Tibial artery (tissue), 4 donors: ENCODE data around the gene UPB1.

ENCODE experiments used
- DNase-seq, 2 donors: peaks; one replicate each; pipeline ENCODE4 v3.0.0-alpha.2; 2019
- H3K27ac ChIP-seq, 2 donors: fragments of 200-600 bp; sonication (generic) in 1 of 2; 1 replicate in 1 of 2; 2 replicates in 1 of 2; pipeline ENCODE4 v1.5.1; 2018 to 2019; ENCODE audit warnings: mild to moderate bottlenecking in 1 of 2
- H3K27me3 ChIP-seq, 2 donors: fragments of 200-600 bp; sonication (generic) in 1 of 2; one replicate each; pipeline versions ENCODE4 v1.5.1 to v1.6.0; 2016 to 2019
- H3K36me3 ChIP-seq, 3 donors: fragments of 200-600 bp; sonication (generic) in 2 of 3; one replicate each; pipeline ENCODE4 v1.5.1; 2016 to 2019; ENCODE audit warnings: mild to moderate bottlenecking in 2 of 3
- H3K4me1 ChIP-seq, 4 donors: fragments of 200-600 bp; sonication (generic) in 2 of 4; 1 replicate in 3 of 4; 2 replicates in 1 of 4; pipeline ENCODE4 v1.5.1; 2016 to 2019
- H3K4me3 ChIP-seq, 2 donors: fragments of 200-600 bp; sonication (generic) in 1 of 2; 1 replicate in 1 of 2; 2 replicates in 1 of 2; pipeline ENCODE4 v1.5.1; 2018 to 2019; ENCODE audit warnings: mild to moderate bottlenecking in 2 of 2
- H3K9me3 ChIP-seq, 3 donors: fragments of 200-600 bp; sonication (generic) in 1 of 3; one replicate each; pipeline ENCODE4 v1.5.1; 2016 to 2019
- intact Hi-C: fragments of 100-400 bp; cut with DNase I; formaldehyde crosslinking; loops from one replicate; pipeline ENCODE4 v1.15.0; 2023; ENCODE audit warnings: low total_unique reads
- TF ChIP-seq, protein P1 (sequence below), 2 experiments: fragments of 200-600 bp in 1 of 2; fragments of 450-650 bp in 1 of 2; IDR thresholded peaks; one replicate each; pipeline ENCODE4 v1.5.1; 2017 to 2019; ENCODE audit warnings: antibody characterized with exemption in 2 of 2, mild to moderate bottlenecking in 1 of 2, moderate library complexity in 1 of 2

The UPB1 gene

DNA sequence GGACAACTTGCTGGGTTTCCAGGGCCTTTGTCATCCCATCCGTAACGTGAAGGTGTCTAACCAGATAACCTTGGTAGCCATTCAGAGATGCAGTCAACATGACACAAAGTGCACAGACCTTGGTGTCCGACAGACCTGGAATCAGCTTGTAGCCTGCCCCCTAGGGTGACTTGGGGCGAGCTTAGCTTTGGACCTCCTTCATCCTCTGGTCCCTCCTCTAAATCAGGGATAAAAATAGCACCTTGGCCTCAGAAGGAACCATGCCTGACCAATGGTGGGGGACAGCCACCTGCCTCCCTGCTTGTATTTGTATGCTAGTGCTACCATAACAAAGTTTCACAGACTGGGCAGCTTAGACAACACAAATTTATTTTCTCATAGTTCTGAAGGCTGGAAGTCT lies 64.3 kb downstream of the UPB1 start:
- Histone ChIP-seq H3K27me3 (no peaks in the 10 kb centered on the region), H3K4me3 (no peak overlapping the region), H3K36me3 (peaks cover 15 to 46% (median 34%) of the 10 kb centered on the region in 3 donors), H3K4me1 (peaks cover 0 to 64% (median 45%) of the 10 kb centered on the region in 4 donors), H3K27ac (no peak overlapping the region), H3K9me3 (no peaks in the 10 kb centered on the region)
- TF ChIP-seq, protein P1, sequence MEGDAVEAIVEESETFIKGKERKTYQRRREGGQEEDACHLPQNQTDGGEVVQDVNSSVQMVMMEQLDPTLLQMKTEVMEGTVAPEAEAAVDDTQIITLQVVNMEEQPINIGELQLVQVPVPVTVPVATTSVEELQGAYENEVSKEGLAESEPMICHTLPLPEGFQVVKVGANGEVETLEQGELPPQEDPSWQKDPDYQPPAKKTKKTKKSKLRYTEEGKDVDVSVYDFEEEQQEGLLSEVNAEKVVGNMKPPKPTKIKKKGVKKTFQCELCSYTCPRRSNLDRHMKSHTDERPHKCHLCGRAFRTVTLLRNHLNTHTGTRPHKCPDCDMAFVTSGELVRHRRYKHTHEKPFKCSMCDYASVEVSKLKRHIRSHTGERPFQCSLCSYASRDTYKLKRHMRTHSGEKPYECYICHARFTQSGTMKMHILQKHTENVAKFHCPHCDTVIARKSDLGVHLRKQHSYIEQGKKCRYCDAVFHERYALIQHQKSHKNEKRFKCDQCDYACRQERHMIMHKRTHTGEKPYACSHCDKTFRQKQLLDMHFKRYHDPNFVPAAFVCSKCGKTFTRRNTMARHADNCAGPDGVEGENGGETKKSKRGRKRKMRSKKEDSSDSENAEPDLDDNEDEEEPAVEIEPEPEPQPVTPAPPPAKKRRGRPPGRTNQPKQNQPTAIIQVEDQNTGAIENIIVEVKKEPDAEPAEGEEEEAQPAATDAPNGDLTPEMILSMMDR (IDR thresholded peaks at IDR 0.05), result no peak
- intact Hi-C loops, result no loop called here
- DNase-seq, result no peak

DNA sequence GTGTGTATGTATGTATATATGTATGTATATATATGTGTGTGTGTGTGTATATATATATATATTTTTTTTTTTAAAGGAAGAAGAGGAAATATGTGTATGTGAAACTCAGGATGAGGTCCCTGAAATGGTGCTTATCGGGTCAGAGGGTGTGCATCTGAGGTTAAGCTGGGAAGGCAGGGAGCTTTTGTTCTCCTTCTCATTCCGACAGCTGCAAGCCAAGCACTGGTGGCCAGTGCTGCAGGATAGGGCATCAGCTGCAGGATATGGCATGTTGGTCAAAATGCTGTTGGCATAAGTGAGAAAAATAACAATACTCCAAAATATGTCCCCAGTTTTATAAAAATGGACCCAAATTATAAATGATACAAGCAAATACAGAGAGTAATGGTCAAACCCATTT lies 68.1 kb downstream of the UPB1 start:
- TF ChIP-seq, protein P1 (IDR thresholded peaks at IDR 0.05), result no peak
- Histone ChIP-seq H3K36me3 (peaks cover 12 to 60% (median 44%) of the 10 kb centered on the region in 3 donors), H3K4me3 (no peak overlapping the region), H3K27ac (peak overlapping the region; percentile 22 to 76), H3K9me3 (no peaks in the 10 kb centered on the region), H3K27me3 (no peaks in the 10 kb centered on the region), H3K4me1 (peaks cover 0 to 62% (median 31%) of the 10 kb centered on the region in 4 donors)
- no peak for DNase-seq
- intact Hi-C loops, result no loop called here

DNA sequence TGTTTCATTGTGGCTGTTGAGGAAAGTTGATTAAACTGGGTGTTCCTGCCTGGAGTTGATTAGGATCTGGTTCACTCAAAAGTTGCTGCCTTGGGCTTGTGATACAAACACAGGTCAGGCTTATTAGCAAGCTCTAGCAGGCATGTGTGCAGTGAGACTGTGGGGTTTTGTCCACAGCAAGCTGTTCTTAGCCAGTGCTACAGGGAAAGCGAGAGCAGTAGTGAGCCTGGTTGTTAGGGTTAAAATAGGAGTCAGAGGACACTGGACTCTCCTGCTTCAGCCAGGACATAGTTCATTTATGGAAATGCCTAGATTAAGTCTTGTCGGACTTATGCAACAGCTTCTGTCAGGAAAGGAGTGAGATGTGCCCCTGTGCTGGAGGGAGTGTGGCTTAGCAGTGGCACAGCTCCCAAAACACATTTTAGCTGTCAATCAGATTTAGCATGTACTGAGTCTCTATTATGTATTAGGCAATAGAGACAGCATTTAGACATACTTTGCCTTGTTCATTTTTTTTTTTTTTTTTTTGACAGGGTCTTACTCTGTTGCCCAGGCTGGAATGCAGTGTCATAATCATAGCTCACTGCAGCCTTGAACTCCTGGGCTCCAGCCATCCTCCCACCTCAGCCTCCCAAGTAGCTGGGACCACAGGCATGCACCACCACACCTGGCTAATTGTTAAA lies 69.4 kb downstream of the UPB1 start:
- Histone ChIP-seq H3K27me3 (no peaks in the 10 kb centered on the region), H3K4me3 (no peak overlapping the region), H3K4me1 (peaks cover 0 to 49% (median 22%) of the 10 kb centered on the region in 4 donors), H3K27ac (peak overlapping the region; percentile 66 to 76), H3K36me3 (peaks cover 17 to 60% (median 43%) of the 10 kb centered on the region in 3 donors), H3K9me3 (no peaks in the 10 kb centered on the region)
- TF ChIP-seq, protein P1 (IDR thresholded peaks at IDR 0.05), result no peak
- intact Hi-C loops, result no loop called here
- DNase-seq, result peak in 1 of 2 donors; percentile 32

DNA sequence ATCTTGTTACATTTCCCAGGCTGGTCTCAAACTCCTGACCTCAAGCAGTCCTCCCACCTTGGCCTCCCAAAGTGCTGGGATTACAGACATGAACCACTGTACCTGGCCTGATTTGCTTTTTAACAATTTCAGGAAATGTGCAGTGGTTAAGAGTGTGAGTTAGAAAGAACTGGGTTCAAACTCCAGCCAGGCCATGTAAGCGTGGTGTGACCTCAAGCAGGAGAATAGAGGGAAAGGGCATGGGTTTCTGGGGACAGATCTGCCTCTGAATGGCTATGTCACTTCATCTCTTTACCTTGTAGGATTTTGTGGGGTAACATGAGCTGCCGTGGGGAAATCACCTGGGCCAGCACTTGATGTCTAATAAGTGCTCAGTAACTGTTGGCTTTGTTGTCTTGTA lies 69.9 kb downstream of the UPB1 start:
- H3K36me3 ChIP-seq, result peaks cover 23 to 60% (median 48%) of the 10 kb centered on the region in 3 donors
- H3K27me3 ChIP-seq, result no peaks in the 10 kb centered on the region
- no peak overlapping the region for H3K4me3 ChIP-seq
- H3K4me1 ChIP-seq, result peaks cover 0 to 46% (median 20%) of the 10 kb centered on the region in 4 donors
- intact Hi-C loops, result no loop called here
- TF ChIP-seq, protein P1 (IDR thresholded peaks at IDR 0.05), result no peak
- H3K9me3 ChIP-seq, result no peaks in the 10 kb centered on the region
- no peak for DNase-seq
- peak overlapping the region in 1 of 2 donors; percentile 76 for H3K27ac ChIP-seq

DNA sequence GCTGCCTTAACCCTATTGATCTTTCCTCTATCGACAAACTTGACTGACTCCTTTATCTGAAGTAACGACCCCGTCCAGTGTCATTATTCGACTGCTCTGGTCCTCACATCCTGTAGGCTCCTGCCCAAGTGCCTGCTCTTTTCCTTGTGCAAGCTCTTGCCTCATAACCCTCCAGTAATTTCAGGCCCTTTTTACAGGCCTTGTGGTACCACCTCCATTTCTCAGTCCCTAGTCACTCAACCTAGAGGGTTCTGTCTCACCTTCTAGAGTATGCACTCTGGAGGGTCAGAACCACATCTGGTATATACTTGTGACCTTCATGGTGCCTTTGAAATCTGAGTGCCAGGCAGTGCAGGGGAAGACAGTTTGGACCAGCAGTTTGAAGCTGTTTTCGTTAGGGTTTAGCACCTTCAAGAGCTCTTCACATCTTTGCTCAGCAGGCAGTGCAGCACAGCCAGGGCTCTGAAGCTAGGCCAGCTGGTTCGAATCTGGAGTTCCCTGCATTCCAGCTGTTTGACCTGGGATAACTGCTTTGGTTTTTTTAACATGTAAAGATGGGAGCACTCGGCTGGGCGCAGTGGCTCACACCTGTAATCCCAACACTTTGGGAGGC lies 71.9 kb downstream of the UPB1 start:
- TF ChIP-seq, protein P1 (IDR thresholded peaks at IDR 0.05), result no peak
- Histone ChIP-seq H3K27me3 (no peaks in the 10 kb centered on the region), H3K36me3 (peaks cover 37 to 68% (median 54%) of the 10 kb centered on the region in 3 donors), H3K4me3 (no peak overlapping the region), H3K27ac (no peak overlapping the region), H3K9me3 (no peaks in the 10 kb centered on the region), H3K4me1 (peaks cover 0 to 41% (median 16%) of the 10 kb centered on the region in 4 donors)
- intact Hi-C loops, result no loop called here
- no peak for DNase-seq
